Measurements from ENCODE around the gene FBXO41.

The FBXO41 gene

GRCh38 chr2:73260338-73260984, 23.8 kb downstream of the FBXO41 start:
- DNase-seq (ENCODE audit: low spot score), result no peak

- DNase-seq (ENCODE audit: low spot score), result no peak
Measured at GRCh38 chr2:73259704-73260337, 24.5 kb downstream of the FBXO41 start.

GRCh38 chr2:73259276-73259675, 25.0 kb downstream of the FBXO41 start:
- DNase-seq (ENCODE audit: low spot score), result no peak

GRCh38 chr2:73258913-73259215, 25.4 kb downstream of the FBXO41 start:
- DNase-seq (ENCODE audit: low spot score), result no peak

GRCh38 chr2:73258186-73258912, 25.9 kb downstream of the FBXO41 start:
- no peak for DNase-seq (ENCODE audit: low spot score)

DNA sequence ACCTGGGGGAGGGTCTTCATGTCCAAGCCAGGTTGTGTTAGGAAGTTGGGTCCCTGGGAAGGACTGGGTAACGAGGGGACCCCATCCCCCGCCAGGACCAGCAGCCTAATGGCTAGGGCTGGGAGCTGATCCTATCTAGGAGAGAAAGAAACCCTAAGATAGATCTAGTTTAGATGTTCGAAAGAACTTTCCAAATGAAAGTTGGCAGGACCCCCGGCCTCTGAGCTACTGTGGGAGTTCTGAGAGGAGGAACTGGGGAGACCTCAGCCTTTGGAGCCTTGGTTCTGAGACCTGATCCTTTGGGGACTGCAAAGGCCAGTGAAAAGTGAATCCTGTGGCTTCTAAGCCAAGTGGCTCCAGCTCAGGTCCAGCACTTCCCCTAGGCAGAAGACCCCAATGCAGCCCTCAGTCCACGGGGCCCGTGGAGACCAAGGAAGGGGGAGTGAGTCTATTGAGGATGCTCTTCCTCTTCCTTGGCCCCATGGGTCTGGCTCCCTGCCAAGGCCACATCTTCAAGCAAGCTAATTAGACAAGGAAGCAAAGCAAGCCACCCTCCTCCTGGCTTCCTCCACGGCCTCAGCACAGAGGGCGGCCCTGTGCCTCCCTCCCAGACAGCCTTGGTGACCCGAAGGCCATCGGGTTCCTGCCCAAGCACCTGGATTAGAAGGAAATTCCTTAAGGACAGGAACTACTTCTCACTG, 26.7 kb downstream of the FBXO41 start:
- no peak for DNase-seq (ENCODE audit: low spot score)

DNA sequence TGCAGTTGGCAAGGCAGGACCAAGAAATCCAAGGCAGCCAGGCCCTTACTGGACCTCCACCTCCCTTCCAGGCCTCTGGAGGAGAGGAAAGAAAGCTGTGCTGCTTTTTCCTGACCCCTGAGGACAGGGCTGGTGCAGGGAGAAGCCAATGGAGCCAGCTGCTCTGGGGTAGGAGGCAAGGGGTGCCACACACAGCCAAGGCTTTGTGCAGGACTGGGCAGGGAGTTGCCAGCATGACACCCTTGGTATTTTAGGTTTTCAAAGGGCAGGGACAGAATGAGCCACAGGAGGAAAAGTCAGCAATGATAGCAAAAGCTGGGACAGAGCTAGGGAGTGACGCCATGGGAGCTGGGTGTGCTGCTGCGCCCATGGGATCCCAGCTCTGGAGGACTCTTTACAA, 27.3 kb downstream of the FBXO41 start:
- no peak for DNase-seq (ENCODE audit: low spot score)

GRCh38 chr2:73256618-73256922, 27.7 kb downstream of the FBXO41 start:
- no peak for DNase-seq (ENCODE audit: low spot score)

DNA sequence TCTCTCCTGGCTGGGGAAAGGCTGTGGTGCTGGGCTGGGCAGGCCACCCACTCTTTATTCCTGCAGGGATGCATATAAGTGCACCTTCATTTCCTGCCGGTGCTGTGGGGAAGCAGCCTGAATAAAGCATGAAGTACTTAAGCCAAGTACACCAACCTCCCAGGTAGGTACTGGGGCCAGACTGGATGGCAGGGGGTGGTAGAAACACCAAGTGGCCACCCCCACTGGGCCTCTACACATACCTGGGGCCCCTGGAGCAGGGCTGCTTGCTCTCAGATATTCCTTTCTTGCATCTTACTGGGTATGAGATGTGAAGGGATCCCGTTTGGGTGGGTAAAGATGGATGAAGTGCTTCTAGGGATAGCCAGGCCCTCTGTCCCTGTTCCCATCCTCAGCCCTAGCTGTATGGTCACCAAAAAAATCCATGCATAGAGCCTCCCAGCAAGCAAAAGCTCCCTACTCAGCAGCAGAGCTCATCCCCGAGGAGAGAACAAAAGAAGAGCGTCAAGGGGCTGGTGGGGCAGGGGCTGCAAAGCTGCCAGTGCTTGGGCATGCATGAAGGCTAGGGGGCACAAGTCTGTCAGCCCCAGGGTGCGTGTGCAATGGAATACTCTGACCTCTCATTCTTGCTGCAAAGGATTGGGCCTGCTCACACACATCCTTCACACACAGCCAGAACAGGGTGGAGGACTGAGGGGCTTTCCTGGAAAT, 28.2 kb downstream of the FBXO41 start:
- no peak for DNase-seq (ENCODE audit: low spot score)

GRCh38 chr2:73255007-73255644, 29.2 kb downstream of the FBXO41 start:
- DNase-seq (ENCODE audit: low spot score), result no peak

DNA sequence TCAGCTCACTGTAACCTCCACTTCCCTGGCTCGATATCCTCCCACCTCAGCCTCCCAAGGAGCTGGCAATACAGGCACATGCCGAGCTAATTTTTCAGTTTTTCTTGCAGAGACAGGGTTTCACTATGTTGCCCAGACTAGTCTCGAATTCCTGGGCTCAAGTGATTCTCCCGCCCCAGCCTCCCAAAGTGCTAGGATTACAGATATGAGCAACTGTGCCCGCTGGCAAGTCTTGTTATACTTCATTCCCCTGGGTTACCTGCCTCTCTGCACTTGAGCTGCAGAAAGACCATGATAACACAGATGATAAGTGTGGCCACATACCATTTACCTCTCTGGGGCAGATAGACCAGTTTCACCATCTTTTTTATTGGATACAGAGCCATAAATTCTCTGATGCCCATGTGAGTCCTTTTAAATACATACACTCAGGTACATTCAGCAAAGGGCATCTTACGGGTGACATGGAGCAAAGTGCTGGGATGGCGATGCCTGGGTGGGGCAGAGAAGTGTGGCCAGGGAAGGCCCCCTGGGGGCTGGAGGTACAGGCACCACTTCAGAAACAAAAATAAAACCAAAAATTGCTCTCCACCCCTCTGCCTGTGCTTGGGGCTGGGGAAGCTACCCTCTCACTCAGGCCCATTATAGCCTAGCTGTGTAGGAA, 29.8 kb downstream of the FBXO41 start:
- no peak for DNase-seq (ENCODE audit: low spot score)

- no peak for DNase-seq (ENCODE audit: low spot score)
Measured at GRCh38 chr2:73253901-73254300, 30.4 kb downstream of the FBXO41 start.

- no peak for DNase-seq (ENCODE audit: low spot score)
Measured at GRCh38 chr2:73253400-73253799, 30.9 kb downstream of the FBXO41 start.

DNA sequence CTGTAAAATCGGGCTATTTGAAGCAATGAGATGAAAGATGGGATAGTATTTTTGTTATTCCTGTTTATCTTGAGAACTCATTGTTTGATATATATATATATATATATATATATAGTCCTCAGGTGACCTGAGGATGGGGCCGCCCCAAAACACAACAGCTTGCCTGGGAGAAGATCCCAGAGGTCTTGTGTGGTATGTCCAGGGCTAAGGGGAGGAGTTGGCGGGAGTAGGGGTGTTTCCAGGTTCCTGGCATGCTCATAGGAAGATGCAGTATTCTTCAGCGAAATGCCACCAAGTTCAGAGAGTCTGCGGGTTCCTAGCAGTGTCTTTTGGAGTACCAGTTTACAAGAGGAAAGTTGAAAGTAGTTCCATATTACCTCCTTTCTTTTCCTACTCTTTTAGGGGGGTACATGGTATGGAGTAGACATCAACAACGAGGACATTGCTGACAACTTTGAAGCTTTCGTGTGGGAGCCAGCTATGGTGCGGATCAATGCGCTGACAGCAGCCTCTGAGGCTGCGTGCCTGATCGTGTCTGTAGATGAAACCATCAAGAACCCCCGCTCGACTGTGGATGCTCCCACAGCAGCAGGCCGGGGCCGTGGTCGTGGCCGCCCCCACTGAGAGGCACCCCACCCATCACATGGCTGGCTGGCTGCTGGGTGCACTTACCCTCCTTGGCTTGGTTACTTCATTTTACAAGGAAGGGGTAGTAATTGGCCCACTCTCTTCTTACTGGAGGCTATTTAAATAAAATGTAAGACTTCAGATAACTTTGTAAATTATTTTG, 31.8 kb downstream of the FBXO41 start:
- DNase-seq (ENCODE audit: low spot score), result no peak

DNA sequence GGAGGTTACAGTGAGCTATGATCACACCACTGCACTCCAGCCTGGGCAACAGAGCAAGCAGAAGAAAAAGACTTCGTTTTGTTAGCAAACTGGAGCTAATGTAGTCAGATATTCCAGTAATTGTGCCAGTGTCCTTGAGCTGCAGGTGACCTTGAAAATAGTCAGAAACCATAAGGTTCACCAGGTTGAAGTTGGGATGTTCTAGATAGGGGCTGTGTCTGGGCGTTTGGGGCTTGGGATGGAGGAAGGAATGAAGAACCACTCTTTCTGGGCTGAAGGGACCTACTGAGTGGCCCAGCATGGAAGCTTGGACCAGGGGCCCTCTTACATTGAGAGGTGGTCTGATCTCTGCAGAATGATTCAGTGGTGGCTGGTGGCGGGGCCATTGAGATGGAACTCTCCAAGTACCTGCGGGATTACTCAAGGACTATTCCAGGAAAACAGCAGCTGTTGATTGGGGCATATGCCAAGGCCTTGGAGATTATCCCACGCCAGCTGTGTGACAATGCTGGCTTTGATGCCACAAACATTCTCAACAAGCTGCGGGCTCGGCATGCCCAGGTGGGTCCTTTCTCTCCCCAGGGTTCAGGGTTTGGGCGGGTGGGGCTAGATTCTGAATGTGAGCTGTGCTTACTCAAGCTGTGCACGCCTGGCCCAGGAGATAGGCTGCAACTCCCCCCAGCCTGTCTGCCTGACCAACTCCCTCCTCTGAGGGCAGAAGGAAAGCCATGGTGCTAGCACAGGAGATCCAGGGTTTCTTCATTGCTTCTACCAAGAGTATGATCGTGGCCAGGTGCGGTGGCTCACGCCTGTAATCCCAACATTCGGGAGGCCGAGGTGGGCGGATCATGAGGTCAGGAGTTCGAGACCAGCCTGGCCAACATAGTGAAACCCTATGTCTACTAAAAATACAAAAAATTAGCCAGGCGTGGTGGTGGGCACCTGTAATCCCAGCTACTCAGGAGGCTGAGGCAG, 33.1 kb downstream of the FBXO41 start:
- no peak for DNase-seq (ENCODE audit: low spot score)

DNA sequence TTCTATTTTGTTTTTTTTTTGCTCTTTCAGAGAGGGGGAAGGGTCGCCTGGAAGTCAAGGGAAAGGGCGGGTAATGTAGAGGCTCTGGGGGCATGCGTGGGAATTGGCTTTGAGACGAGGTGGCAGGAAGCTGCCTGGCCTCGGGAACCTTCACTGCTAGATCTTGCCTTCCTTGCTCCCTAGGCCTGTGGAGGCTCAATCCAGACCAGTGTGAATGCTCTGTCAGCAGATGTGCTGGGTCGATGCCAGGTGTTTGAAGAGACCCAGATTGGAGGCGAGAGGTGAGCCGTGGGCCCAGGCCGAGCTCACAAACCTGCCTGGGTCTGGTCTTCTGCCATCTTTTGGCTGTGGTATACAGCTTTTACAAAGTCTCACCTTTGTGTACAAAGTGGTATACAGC, 34.6 kb downstream of the FBXO41 start:
- no peak for DNase-seq (ENCODE audit: low spot score)

DNA sequence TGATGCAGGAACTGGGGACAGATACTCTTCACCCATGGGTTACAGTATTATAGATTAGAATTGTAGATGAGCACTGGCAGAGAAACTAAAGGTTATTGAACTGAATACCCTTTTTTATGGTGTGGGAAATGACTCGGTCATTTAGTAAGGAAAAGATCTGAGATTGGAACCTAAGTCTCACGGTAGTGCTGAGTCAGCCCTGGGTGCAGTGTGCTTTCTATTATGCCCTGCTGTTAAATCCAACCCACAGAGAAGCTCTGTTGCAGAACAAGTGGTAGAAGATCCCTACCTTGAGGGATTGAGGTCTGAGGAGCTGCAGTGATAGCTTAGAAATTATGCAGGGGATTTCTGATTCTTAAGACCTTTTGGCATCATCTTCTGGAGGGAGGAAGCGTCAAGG, 37.4 kb downstream of the FBXO41 start:
- DNase-seq (ENCODE audit: low spot score), result no peak

GRCh38 chr2:73244580-73244979, 39.7 kb downstream of the FBXO41 start:
- no peak for DNase-seq (ENCODE audit: low spot score)

DNA sequence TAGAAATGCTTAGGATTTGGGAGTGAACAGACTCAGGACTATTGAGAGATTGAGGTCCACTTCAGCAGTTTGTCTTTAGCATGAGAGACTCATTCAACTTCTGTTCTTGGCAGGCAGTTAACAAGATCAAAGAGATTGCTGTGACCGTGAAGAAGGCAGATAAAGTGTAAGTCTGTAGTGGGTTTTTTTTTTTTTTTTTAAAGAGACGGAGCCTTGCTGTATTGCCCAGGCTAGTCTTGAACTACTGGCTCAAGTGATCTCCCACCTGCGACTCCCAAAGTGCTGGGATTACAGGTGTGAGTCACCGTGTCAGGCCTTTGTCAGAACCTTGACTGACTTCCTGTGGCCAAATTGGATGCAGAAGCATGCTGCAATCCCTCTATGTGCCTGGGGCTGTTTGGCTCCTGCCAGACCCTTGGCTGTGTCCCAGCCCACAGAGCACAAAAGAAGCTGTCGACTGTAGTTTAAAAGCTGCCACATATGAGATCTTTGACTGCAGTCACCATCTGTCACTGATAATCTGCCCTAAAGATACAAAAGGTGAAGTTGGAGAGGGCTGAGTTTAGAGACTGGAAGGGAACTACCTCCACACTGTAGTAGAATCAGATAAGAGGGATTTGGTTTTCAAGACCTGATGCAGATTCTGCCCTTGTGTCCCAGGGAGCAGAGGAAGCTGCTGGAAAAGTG, 40.3 kb downstream of the FBXO41 start:
- no peak for DNase-seq (ENCODE audit: low spot score)
